ENCODE results near the gene ADAMTS17. TPM values are rescaled to one million over a fixed set of nuclear protein-coding genes. Genes with fewer than 3 reads are reported as not detected.

ADAMTS17 gene
- total RNA-seq, 1 donor from 2014 or later: 0.99 TPM

DNA sequence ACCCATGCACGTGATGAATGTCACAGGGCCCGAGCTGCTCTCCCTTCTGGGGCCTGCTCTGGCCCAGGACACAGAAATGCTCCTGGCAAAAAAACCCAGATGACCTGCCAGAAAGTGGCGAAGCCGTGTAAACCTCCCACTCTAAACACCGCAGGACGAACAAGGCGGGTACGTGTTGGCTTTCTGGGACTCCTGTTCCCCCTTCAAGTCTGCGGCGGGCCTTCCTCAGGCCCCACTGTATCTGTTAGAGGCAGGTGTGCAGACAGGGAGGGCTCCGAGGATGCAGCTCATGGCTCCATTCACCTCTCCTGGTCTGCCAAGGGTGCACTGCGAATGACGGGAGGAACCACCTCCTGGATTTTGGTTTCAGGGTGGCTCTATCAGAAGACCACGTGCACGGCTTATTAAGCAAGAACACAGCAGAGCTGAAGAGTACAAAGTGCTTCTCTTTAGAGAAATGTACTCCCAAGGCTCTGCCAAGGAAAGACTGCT lies 173.8 kb downstream of the ADAMTS17 start:
- Histone ChIP-seq H3K36me3 (no peaks in the 10 kb centered on the region), H3K27me3 (ENCODE audit: low read depth) (no peaks in the 10 kb centered on the region), H3K9me3 (replicated peaks) (peaks cover 20% of the 10 kb centered on the region), H3K27ac (replicated peaks) (peak overlapping the region; percentile 75), H3K4me1 (peaks cover 15% of the 10 kb centered on the region), H3K4me3 (no peak overlapping the region)
- intact Hi-C loops (cut with micrococcal nuclease): no loop called here
- DNase-seq: peak; percentile 24
- TF ChIP-seq CTCF (IDR thresholded peaks at IDR 0.05; ENCODE audit: borderline replicate concordance): no peak

- Histone ChIP-seq H3K9me3 (replicated peaks) (peaks cover 4% of the 10 kb centered on the region), H3K27ac (replicated peaks) (no peak overlapping the region), H3K27me3 (ENCODE audit: low read depth) (no peaks in the 10 kb centered on the region), H3K4me1 (peaks cover 15% of the 10 kb centered on the region), H3K36me3 (no peaks in the 10 kb centered on the region), H3K4me3 (no peak overlapping the region)
- intact Hi-C loops (cut with micrococcal nuclease): no loop called here
- no peak for DNase-seq
- TF ChIP-seq CTCF (IDR thresholded peaks at IDR 0.05; ENCODE audit: borderline replicate concordance): no peak
Measured at GRCh38 chr15:100166313-100166712, 175.5 kb downstream of the ADAMTS17 start.

- Histone ChIP-seq H3K4me1 (peaks cover 15% of the 10 kb centered on the region), H3K27ac (replicated peaks) (no peak overlapping the region), H3K27me3 (ENCODE audit: low read depth) (no peaks in the 10 kb centered on the region), H3K4me3 (no peak overlapping the region), H3K36me3 (no peaks in the 10 kb centered on the region), H3K9me3 (replicated peaks) (no peaks in the 10 kb centered on the region)
- intact Hi-C loops (cut with micrococcal nuclease): no loop called here
- no peak for TF ChIP-seq CTCF (IDR thresholded peaks at IDR 0.05; ENCODE audit: borderline replicate concordance)
- no peak for DNase-seq
Measured at GRCh38 chr15:100163961-100164360, 177.8 kb downstream of the ADAMTS17 start.

- H3K4me3 ChIP-seq: no peak overlapping the region
- H3K27me3 ChIP-seq (ENCODE audit: low read depth): no peaks in the 10 kb centered on the region
- intact Hi-C loops (cut with micrococcal nuclease): no loop called here
- H3K36me3 ChIP-seq: no peaks in the 10 kb centered on the region
- H3K9me3 ChIP-seq (replicated peaks): no peaks in the 10 kb centered on the region
- no peak overlapping the region for H3K27ac ChIP-seq (replicated peaks)
- DNase-seq: no peak
- H3K4me1 ChIP-seq: no peaks in the 10 kb centered on the region
- TF ChIP-seq CTCF (IDR thresholded peaks at IDR 0.05; ENCODE audit: borderline replicate concordance): no peak
Measured at GRCh38 chr15:100160953-100161352, 180.8 kb downstream of the ADAMTS17 start.

- Histone ChIP-seq H3K27me3 (ENCODE audit: low read depth) (no peaks in the 10 kb centered on the region), H3K36me3 (no peaks in the 10 kb centered on the region), H3K27ac (replicated peaks) (no peak overlapping the region), H3K4me1 (no peaks in the 10 kb centered on the region), H3K9me3 (replicated peaks) (no peaks in the 10 kb centered on the region), H3K4me3 (no peak overlapping the region)
- intact Hi-C loops (cut with micrococcal nuclease): no loop called here
- peak; percentile 30 for TF ChIP-seq CTCF (IDR thresholded peaks at IDR 0.05; ENCODE audit: borderline replicate concordance)
- no peak for DNase-seq
Measured at GRCh38 chr15:100159436-100159835, 182.3 kb downstream of the ADAMTS17 start.
